ENCODE data around the gene ACYP1.
"Not testable (repeated sequence)": the region's sequence is repeated elsewhere in the genome, so short reads cannot be mapped to it uniquely, and the experiment has no call there.

The ACYP1 gene

GRCh38 chr14:75067765-75068164 lies 3.9 kb upstream of the ACYP1 start:
- DNase-seq = not testable (repeated sequence)

DNA sequence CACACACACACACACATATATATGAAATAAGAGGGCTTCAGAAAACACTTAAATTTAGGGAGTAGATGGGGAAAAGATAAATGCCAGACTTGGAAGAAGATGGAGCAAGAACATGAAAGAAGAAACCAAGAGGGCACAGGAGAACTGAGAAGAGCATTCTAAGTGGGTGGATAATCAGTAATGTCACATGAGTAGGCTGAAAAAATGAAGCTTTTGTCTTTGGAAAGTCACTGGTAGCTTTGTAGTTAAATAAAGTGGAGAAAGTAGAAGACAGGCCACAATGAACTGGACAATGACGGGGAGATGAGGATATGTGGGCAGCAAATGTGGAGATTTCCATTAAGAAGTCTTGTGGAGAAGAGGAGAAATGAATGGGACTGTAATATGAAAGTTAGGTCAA lies 3.4 kb upstream of the ACYP1 start:
- DNase-seq = no peak

DNA sequence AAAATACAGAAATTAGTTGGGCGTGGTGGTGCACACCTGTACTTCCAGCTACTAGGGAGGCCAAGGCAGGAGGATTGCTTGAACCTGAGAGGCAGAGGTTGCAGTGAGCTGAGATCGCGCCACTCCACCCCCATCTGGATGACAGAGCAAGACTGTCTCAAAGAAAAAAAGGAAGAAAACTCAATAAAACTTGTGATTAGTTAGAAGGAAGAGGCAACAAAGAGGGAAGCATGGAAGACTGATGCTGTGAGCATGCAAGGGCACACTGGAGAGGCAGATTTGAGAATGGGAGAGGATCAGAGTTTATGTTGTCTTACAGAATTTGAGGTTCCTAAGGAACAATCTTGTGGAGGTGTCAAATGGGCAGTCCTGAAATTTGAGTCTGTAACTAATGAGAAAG lies 2.9 kb upstream of the ACYP1 start:
- no peak for DNase-seq

DNA sequence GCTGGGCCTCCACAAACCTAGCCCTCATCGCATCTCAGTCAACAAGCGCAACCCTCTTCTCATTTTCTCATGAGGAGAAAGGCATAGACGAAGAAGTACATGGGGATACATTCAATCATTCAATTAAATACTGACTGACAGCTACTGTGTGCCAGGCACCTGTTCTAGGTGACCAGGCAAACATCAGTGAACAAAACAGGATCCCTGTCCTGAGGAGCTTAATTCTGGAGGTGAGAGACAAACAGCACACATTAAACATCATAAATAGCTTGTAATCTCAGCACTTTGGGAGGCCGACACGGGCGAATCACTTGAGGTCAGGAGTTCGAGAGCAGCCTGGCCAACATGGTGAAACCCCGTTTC lies 362 bp upstream of the ACYP1 start:
- DNase-seq = no peak

GRCh38 chr14:75063013-75063412 lies 811 bp downstream of the ACYP1 start:
- no peak for DNase-seq

DNA sequence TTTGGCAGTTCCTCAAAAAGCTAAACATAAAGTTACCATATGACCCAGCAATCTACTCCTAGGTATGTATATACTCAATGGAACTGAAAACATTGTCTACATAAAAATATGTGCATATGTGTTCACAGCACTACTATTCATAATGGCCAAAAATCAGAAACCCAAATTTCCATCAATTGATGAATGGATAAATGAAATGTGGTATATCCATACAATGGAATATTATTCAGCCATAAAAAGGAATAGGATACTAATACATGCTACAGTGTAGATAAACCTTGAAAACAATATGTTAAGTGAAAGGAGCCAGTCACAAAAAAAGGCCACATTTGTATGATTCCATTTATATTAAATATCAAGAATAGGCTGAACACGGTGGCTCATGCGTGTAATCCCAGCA lies 3.4 kb downstream of the ACYP1 start:
- DNase-seq = no peak

GRCh38 chr14:75059642-75060041 lies 4.2 kb downstream of the ACYP1 start:
- DNase-seq = no peak

DNA sequence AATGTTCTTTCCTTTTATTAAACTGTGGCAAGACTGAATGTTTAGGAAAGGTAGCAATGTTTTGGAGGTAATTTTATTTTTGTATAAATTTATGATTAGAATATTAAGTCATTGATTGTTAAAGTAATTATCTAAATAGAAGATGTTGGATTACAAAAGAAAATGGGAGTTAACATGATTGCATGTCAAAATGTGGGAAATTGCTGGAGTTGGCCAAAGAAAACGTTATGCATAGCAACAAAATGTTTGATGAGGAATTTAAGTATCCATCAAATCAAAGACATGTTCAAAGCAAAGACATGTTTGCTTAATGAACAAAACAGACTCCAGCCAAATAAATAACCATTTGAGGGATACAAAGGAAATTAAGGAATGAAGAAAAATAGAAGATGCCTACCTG lies 9.4 kb downstream of the ACYP1 start:
- no peak for DNase-seq

GRCh38 chr14:75053396-75054291 lies 10.2 kb downstream of the ACYP1 start:
- no peak for DNase-seq

DNA sequence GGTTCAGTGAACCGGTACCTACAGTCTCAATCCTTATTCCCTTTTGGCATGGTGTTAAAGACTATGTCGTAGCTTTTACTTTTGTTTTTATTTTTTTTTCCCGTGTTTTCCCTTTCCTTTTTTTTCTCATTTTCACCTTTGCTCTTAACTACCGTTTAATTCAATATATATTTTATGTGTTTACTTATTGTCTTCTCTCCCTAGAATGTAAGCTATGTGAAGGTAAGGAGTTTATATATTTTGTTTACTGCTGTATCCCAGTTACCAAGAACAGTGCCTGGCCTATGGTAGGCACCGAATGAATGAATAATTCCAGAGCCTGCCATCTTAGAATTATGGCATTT lies 12.3 kb downstream of the ACYP1 start:
- DNase-seq = no peak

GRCh38 chr14:75050852-75051555 lies 12.8 kb downstream of the ACYP1 start, which contains the start of gene MLH3:
Gene MLH3 (minus strand): TSS chr14:75051467. CDS start chr14:75049655, 1,812 bp downstream.
- DNase-seq = peak; percentile 76

- DNase-seq = no peak
Observed at GRCh38 chr14:75049731-75050201, 14.1 kb downstream of the ACYP1 start.

DNA sequence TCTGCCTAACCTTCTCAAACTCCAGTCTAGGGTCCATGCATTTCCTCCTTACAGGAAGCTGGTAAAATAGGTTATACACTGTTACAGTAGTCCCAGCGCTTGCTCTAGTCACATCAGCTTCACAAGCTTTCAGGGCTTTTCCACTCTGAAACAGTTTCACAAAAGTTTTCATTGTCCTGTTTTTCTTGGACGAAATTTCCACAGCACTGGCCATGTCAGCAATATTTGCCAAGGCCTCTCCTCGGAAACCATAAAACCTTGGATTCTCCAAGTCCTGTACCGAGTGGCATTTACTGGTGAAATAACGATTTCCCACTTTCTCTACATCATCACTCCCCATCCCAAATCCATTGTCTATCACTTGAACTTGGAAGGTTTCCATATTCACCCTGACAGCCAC lies 14.7 kb downstream of the ACYP1 start:
- no peak for DNase-seq

DNA sequence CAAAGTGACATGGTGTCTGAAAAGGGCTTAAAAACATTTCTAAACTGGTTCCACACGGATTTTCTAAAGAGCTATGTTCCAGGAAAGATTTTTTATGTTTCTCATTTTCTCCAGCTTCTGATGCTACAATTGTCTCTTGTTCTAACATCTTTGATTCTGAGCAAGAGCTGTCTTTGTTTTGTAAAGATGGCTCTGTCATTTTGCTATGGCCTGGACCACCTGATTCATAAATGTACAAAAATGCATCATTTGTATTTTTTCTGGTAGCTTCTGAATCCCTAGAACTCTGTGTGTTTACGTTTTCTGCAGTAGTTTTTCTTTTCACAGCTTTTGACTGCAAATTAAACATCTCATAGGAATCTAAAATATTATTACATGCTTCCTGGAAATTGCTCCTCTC lies 15.7 kb downstream of the ACYP1 start:
- DNase-seq = no peak

DNA sequence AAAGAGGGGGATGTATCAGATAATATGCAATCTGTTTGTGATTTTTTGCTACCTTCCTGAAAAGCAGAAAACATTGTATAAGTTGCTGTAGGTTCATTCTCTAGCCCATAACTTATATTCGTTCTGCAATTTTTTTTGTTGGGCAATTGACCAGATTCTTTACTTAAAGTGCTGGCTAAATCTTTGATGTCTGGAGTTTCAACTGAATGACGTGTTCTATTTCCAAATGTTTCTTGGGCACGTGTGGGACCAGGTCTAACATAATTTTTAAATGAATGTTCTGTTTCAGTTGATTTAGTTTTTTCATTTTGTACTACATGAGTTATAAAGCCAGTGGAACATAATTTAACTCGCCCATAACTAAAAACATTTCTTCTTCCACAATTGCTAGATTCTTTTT lies 16.3 kb downstream of the ACYP1 start:
- no peak for DNase-seq

GRCh38 chr14:75046899-75047298 lies 16.9 kb downstream of the ACYP1 start:
- no peak for DNase-seq

DNA sequence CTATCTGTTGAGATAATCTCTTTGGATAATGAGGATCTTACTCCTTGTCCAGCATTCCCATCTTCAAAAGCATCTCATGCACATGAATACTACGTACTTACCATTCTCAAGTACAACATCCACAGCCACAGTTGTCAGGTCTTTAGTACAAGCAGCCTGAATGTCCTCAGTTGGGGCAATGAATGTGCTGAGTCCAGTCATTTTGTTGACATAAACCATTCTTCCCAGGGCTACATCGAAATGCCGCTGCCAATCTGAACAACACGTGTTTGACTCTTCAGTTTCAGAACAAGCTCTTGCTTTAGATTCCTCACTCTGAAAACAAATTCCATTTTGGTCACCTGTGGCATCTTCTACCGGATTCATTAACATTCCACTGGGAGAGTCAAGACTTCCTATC lies 17.5 kb downstream of the ACYP1 start:
- DNase-seq = no peak

GRCh38 chr14:75044752-75045151 lies 19.1 kb downstream of the ACYP1 start:
- DNase-seq = no peak

DNA sequence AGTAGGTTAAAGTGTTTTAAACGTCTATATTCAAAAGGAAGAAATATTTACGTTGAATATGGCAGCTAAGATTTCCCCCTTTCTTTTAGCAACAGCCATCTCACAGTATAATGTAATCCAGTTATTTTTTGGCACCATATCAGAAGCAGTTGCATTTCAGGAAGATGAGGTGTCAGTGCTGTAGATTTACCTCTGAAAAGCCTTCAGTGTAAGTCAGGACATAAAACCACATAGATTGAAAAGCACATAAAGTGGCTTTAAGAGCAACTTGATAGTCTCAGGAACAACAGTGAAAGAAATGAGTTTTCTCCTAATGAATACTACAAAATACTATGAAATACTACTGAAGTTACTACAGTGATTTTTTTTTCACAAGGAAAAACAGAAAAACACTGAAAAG lies 19.5 kb downstream of the ACYP1 start:
- DNase-seq = no peak

DNA sequence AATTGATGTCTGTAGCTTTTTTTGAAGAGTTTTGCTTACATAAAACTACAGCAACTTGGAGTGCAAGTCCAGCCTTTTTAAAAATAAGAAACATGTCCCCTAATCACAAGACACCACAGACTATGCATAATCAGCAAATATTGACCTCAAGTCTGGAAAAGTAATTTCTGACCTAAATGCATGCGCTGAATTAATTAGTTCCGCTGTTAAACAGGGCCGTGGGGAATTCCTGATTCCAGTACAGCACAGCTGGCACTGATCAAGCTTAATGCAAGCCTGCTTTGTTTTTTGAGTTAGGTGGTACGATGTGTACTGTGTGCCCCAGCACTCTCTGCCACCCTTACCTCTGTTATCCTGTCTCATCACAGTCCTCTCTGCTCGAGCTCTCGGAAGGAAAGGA lies 21.8 kb downstream of the ACYP1 start:
- DNase-seq = no peak

GRCh38 chr14:75041613-75042012 lies 22.2 kb downstream of the ACYP1 start:
- DNase-seq = no peak

DNA sequence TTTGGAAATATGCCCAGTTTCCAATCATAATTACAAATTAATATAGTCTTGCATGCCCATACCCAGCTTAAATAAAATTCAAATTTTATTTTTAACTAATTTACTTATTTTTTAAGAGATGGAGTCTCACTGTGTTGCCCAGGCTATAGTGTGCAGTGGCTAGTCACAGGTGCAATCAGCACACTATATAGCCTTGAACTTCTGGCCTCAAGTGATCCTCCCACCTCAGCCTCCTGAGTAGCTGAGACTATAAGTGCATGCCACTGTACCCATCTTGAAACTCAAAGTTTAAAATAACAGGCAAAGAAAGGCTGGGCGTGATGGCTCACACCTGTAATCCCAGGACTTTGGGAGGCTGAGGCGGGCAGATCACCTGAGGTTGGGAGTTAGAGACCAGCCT lies 22.9 kb downstream of the ACYP1 start:
- no peak for DNase-seq

- no peak for DNase-seq
Observed at GRCh38 chr14:75040507-75040906, 23.3 kb downstream of the ACYP1 start.

DNA sequence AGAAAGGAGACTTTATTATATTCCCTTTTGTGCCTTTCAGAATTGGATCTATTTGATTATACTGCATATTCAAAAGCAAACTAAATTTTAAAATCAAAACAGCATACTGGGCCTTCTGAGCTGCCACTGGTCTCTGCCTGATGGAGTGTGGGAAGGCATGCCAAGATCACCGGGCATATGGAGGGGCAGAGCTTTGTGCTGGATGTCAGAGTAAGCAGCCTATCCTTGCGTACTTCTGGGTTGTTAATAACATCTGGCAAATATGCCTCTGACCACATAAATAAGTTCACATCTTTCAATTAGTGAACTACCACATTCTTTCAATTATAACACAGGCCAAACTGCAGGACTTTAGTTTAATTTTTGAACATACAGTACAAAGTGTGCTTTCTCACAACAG lies 30.9 kb downstream of the ACYP1 start:
- no peak for DNase-seq
